GM18507 (cell line): Measurements from ENCODE around the gene CBR3.

Experiments used
- DNase-seq: peaks from one replicate; pipeline ENCODE4 v3.0.0; 2011; ENCODE audit warnings: low read depth; ENCODE audit not compliant: insufficient read length; ENCODE audit errors: extremely low spot score
- FAIRE-seq: peaks from 2 replicates; lab custom pipeline; 2011; peaks lifted over from hg19 to GRCh38; lab: Jason Lieb, UNC

CBR3 gene

DNA sequence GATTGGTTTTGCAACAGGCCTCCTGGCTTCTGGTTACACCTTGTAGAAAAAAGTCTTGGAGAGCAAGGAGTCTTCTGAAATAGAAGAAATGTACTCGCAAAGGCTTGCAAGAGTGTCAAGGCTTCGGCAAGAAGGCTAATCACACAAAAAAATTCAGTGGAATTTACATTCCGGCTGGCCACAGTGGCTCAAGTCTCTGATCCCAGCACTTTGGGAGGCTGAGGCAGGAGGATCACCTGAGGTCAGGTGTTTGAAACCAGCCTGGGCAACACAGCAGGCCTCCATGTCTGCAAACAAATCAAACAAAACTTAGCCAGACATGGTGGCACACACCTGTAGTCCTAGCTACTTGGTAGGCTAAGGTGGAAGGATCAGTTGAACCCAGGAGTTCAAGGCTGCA is 14.0 kb downstream of the CBR3 start:
- no peak for DNase-seq
- no peak for FAIRE-seq

DNA sequence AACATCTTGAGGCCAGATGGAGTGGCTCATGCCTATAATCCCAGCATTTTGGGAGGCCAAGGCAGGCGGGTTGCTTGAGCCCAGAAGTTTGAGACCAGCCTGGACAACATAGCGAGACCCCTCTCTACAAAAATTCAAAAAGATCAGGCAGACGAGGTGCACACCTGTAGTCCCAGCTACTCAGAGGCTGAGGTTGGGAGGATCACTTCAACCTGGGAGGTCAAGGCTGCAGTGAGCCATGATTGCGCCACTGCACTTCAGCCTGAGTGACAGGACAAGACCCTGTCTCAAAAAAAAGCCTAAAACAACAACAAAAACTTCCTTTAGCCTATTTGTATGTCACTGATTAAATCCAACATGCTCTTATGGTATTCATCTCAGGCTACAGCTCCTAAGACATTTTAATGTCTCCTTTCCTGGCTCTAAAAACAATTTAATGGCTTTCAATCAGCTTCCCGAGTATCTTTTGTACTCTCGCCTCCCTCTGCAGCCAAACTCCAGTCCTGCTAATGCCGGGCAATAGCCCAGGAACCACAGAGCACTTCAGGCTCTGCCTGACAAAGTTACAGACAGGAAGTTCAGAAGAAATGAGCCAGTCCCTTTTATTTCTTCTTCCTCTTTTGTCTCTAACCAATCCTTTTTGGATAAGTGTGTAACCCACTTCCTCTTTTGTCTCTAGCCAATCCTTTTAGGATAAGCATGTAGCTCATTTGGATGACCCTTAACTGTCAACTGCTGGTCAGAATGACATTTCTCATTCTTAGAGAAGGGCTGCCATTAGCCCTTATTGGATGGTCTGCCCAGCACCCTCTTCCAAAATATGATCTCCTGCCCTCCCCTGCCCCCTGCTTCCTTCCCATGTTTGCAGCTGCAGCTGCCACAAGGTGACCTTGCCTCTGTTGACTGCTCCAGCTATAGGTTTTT is 15.2 kb downstream of the CBR3 start:
- DNase-seq (no peak), FAIRE-seq (peak; percentile 62)

DNA sequence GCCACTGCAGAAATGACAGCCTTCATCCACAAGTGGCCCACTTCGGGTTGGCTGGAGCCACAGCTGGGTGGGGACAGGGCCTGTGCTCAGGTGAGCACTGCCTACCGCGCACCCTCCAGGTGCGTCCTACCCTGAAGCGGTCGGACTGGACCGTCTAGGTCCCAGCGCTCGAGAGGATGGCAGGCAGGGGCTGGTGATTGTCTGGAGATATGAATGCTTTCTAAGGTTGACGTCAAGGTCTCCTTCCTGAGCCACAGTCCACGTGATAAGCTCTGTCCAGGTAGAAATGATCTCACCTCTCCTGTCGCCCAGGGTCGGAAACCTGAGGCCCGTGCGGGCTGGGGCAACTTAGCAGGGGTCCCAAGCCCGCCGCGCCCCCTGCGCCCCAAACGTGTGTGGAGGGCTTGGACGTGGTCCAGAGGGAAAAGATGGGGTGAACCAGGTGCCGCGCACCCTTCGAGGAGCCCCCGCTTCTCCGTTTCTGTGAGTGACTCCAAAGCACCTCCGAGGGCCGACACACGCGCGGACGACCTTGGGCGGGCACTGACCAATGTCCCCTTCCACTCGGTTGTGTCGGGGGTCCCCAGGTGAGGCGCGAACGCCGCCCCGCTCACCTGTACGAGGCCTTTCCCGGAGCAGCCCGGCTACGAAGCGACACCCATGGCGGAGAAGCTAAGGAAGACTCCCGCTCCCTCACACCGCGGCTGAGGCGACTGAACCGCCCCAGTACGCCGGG is 20.9 kb downstream of the CBR3 start:
- DNase-seq = no peak
- FAIRE-seq = no peak

DNA sequence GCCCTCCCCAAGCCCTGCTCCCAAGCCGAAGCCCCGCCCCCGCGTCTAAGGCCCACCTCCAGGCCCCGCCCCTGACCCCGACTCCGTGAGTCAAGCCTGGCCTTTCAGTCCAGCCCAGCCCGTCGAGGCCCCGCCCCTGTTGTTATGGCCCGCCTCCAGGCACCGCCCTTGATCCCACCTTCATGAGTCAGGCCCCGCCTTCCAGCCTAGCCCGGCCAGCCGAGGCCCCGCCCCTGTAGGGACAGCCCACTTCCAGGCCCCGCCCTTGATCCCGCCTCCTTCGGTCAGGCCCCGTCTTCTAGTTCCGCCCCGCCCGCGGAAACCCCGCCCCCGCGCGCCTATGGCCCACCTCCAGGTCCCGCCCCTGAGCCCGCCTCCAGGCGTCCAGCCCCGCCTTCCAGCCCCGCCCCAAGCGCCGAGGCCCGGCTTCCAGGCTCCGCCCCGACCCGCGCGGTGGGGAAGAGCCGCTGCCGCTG is 21.5 kb downstream of the CBR3 start:
- FAIRE-seq (peak; percentile 95), DNase-seq (peak; percentile 96)

DNA sequence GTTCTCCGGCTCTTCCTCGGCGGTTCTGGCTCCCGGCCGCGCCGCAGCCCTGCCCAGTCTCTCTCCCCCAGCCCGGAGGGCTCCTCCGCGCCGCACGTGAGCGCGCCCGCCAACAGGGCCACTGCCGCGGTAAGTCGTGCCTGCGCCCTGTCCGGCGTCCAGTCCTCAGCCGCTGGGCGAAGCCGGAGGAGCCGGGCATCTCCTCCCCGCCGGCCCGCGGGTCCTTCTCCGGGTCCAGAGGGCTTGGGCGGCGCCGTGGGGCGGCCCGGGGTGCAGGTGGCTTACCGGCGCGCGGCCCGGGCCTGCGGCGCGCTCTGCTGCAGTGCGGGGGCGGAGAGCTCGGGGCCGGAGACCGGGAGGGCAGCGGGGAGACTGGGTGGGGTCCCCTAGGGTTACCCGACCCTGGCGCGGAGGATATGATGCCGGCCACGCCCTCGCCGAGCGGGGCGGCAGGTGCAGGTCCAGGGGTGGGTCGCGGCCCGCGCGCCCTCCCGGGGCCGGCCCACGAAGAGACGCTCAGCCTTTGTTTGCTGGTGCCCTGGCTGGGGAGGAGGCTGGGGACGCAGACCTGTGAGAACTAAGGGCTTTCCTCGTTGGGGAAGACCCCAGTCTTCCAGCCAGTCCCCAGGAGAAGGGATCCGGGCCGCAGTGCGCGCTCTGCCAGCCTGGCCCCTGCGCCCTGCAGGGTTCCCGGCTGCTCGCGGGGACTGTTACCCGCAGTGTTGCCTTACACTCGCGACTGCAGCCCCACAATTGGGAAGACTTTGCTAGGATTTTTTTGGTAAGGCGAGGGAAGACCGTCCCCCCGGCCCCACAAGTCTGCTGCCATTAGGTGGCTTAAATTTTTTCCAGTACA is 22.2 kb downstream of the CBR3 start, which contains the start of gene DOP1B:
DOP1B (plus strand) TSS at position 10 of the 856 bp plus-strand sequence. CDS start 7,910 bp downstream, outside the sequence.
- FAIRE-seq = no peak
- DNase-seq = no peak

DNA sequence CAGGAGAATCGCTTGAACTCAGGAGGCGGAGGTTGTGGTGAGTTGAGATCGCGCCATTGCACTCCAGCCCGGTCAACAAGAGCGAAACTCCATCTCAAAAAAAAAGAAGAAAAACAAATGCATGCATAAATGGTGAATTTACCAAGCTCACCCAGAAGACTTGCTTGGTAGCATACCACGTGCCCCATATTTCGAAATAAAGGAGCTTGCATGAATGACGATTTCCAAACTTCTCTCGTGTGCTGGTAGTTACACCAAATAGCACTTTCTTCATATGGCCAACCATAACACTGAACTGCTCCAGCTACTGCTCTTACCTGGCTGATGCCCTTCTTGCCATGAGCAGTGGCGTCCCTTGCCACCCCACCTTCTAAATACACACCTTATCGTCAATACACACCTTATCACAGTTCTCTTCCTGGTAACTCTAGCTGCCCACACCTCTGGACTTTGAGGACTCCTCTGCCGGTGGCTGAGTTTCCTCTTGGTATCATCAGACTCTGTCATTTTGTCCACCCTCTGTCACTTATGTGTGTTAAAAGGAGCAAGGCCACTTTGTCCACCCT is 24.6 kb downstream of the CBR3 start:
- FAIRE-seq (no peak), DNase-seq (no peak)

DNA sequence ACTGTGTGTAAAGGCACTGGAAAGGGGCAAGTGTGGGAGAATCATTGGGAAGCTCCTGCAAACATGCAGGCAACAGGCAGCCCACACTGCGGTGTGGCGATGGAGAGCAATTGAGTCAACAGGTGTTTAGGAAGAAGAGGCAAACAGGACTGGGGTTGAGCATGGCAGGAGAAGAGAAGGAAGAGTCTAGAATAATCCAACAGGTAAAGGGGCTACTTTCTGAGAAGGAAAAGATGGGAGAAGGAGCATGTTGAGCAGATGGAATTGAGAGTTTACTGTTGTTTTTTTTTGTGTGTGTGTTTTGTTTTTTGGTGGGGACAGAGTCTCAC is 25.9 kb downstream of the CBR3 start:
- DNase-seq (no peak), FAIRE-seq (no peak)

DNA sequence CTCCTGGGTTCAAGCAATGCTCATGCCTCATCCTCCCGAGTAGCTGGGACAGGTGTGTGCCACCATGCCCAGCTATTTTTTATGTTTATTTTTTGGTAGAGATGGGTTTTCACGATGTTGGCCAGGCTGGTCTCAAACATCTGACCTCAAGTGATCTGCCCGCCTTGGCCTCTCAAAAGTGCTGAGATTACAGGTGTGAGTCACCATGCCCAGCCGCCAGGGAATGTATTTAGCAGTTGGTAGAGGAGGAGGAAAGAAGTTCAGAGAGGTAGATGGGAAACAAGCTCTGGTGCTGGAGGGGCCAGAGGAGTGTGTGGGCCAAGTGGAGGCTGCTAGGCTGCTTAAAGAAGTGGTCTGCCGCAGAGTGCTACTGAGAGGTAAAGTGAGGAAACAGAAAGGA is 27.8 kb downstream of the CBR3 start:
- DNase-seq (no peak), FAIRE-seq (no peak)

DNA sequence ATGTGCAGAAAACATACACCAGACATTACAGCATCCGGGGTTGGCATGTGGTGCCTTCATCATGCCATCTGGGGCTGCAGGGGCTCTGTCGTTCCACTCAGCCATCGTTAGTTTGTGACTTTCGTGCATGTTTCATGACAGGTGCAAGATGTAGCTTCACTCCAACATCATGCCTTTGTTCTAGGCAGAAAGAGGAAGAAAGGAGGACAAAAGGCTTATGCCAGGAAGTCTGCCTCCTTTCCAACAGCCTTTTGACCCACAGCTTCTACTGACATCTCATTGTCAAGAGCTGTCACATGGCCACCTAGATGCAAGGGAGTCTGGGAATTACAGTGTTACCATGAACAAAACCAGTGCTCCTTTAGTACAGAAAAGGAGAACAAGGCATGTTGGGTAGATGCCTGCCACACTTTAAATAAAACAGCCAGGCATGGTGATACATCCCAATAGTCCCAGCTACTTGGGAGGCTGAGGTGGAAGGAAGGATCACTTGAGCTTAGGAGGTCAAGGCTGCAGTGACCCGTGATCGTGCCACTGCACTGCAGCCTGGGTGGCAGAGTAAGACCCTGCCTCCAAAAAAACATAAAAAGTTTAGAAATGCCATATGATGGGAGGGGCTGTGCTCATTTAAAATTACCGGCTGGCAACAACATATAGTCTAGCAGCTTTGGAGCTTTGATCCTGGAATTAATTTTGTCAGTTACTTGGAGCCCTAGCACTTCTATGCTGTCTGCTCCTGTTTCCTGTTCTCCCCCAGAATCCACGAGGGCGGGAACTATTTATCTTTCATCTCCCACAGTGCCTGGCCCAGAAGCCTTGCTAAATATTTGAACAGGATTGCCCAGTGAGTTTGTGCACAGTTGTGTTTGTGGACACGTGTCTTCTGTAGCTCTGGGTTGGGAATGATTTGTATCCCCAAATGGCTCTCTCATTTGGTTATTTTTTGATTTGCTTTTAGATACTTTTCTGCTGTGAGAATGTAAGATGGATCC is 29.2 kb downstream of the CBR3 start:
- DNase-seq (no peak), FAIRE-seq (no peak)

DNA sequence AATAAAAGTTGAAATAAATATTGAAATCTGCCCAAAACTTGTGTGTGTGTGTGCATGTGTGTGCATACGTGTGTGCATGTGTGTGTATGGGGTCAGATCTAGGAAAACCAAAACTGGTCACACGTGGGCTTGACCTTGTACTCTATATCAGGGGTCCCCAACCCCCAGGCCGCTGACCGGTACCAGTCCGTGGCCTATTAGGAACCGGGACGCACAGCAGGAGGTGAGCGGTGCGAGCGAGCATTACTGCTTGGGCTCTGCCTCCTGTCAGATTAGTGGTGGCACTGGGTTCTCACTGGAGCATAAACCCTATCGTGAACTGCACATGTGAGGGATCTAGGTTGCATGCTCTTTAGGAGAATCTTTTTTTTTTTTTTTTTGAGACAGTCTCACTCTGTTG is 30.5 kb downstream of the CBR3 start:
- FAIRE-seq = no peak

DNA sequence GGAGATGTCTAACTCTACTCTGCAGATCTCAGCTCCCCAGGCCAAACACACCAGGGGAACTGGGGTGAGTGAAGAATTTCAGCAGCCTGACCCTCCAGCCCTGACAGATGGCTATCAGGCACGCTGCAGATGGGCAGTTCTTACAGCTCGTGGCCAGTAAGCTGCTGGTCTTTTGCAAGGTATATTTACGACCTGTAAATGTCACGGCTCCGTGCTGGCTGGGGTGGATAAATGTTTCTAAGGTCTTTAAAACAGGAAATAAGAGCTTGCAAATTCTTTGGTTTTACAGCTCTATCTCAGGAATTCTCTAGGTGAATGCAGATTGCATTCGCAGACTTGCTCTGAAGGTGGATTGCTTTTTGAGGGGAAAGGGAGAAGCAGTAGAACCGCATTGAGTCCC is 31.8 kb downstream of the CBR3 start:
- DNase-seq = no peak
- FAIRE-seq = no peak

More for the DNA sequence above, 30.5 kb downstream of the CBR3 start:
- DNase-seq = no peak

DNA sequence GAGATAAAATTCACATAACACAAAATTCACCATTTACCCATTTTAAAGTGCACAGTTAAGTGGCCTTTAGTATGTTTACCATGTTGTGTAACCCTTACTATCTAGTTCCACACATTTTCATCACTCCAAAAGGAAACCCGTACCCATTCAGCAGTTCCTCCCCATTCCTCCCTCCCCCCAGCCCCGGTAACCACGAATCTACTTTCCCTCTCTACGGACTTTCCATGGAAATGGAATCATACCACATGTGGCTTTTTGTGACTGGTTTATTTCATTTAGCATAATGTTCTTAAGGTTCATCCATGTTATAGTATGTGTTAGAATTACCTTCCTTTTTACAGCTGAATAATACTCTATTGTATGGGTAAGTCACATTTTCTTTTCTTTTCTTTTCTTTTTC is 32.7 kb downstream of the CBR3 start:
- DNase-seq = no peak
- FAIRE-seq = no peak

DNA sequence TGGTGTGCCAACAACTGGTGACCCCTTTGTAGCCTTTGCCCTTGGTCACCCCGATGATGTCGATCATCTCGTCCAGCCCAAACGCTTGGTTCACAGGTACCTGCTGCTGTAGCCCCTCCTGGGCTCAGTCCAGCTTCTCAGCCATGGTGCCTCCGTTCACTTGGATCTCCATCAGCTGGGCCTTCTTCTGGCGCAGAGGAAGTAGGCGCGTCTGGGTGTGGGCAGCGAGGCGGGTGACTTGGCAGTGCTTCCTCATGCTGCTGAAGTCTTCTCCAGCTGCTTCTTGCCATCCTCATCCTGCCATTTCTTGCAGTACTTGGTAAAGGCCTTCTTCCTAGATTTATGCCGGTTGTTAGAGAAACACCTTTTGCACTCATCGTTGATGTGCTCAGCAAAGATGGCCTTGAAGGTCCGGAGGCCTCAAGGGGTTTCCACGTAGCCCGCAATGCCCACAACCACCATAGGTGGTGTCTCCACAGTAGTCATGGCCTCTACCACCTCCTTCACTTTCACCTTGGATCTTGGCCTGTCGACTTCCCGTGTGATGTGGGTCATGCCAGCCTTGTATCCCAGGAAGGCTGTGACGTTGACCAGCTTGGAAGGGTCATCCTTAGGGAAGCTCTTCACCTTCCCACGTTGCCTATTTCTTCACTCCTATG is 34.7 kb downstream of the CBR3 start:
- FAIRE-seq (no peak), DNase-seq (no peak)

DNA sequence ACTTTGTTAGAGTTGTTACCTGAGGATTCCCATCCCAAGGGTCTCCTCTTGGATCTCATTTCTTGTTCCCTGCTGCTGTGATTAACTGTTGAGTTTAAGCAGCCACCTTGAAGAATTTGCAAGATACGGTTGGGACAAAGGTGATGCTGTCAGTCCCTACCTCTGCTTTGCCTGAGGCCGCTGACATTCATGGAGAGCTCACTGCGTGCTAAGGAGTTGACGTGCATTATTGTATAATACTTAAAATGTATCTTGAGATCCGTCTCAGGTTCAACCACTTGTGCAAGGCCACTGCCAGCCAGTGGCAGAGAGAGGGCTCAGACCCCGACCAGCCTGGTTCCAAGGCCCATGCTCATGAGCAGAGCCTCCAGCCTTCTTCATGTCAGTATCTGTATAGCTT is 35.9 kb downstream of the CBR3 start:
- DNase-seq (no peak), FAIRE-seq (no peak)

DNA sequence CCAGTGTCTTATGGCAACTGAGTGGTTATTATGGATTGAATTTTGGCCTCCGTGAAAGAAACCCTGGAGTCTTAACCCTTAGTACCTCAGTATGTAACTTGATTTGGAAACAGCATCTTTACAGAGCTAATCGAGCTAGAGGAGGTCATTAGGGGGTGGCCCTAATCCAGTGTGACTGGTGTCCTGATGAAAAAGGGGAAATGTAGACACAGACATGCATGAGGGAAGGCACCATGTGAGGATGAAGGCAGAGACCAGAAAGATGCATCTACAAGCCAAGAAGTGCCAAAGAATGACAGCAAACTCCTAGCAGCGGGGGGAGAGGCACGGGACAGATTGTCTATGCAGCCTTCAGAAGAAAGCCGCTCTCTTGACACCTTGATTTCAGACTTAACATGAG is 36.5 kb downstream of the CBR3 start:
- DNase-seq (no peak), FAIRE-seq (no peak)

DNA sequence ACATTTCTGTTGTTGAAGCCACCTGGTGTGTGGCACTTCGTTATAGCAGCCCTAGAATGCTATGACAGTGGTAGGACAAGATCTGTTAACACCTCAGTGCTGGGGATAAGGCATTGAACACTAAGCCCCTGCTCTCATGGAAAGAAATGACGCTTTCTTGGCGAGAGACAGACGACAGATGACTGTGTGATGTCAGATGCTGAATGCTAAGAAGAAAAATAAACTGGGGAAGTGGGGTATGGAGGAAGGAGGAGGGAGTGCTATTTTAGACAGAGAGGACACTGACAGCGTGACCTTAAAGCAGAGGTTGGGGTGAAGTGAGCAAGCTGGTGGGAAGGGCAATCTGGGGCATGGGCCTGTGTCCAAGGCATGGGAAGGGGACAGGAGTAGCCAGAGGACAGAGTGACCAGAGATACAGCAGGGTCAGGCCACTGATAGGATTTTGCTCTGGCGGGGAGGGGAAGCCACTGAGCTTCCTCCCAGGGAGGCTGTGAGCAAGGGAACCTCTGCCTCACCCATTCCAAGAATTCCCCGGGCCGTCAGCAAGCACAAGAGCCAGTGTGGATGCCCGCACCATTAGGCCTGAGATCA is 37.0 kb downstream of the CBR3 start:
- no peak for FAIRE-seq

DNA sequence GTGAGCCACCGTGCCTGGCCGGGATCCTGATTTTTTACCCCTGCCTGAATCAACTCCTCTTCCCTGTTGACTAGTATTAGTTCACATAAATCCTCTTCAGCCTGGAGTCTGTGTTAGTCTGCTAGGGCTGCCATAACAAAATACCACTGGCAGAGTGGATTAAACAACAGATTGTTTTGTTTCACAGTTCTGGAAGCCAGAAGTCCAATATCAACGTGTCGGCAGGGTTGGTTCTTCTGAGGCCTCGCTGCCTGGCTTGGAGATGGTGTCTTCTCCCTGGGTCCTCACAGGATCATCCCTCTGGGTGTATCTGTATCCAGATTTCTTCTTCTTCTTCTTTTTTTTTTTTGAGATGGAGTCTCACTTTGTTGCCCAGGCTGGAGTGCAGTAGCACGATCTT is 39.9 kb downstream of the CBR3 start:
- FAIRE-seq (no peak), DNase-seq (no peak)

More for the DNA sequence above, 37.0 kb downstream of the CBR3 start:
- no peak for DNase-seq
